Smooth muscle cell (in vitro differentiated cells): ENCODE data around the gene CEACAM4. TPM values are rescaled to one million over a fixed set of nuclear protein-coding genes. Genes with fewer than 3 reads are reported as not detected.

Source experiments
- DNase-seq: peaks from one replicate; lab custom pipeline; 2025; ENCODE audit not compliant: unreplicated experiment; lab: John Stamatoyannopoulos, UW
- H2AFZ ChIP-seq: fragments of 200-600 bp; sonication (generic); 2 replicates; pipeline ENCODE4 v1.6.0; 2016; ENCODE audit warnings: antibody characterized with exemption, low read depth, mild to moderate bottlenecking
- H3F3A ChIP-seq: fragments of 200-600 bp; sonication (generic); 2 replicates; pipeline ENCODE4 v1.6.0; 2017; ENCODE audit warnings: antibody characterized with exemption, low read depth
- H3K27ac ChIP-seq: fragments of 200-600 bp; sonication (generic); 2 replicates; pipeline ENCODE4 v1.5.1; 2016; ENCODE audit warnings: low read depth, mild to moderate bottlenecking
- H3K27me3 ChIP-seq: fragments of 200-600 bp; sonication (generic); 2 replicates; pipeline ENCODE4 v1.6.1; 2016; ENCODE audit warnings: low read depth, mild to moderate bottlenecking
- H3K36me3 ChIP-seq: fragments of 200-600 bp; sonication (generic); 2 replicates; pipeline ENCODE4 v1.5.1; 2016; ENCODE audit warnings: low read depth
- H3K4me1 ChIP-seq: fragments of 200-600 bp; sonication (generic); 2 replicates; pipeline ENCODE4 v1.5.1; 2016; ENCODE audit warnings: low read depth
- H3K4me2 ChIP-seq: fragments of 200-600 bp; sonication (generic); 2 replicates; pipeline ENCODE4 v1.6.0; 2016; ENCODE audit warnings: mild to moderate bottlenecking
- H3K4me3 ChIP-seq: fragments of 200-600 bp; sonication (generic); 2 replicates; pipeline ENCODE4 v1.5.1; 2016; ENCODE audit warnings: mild to moderate bottlenecking
- H3K79me2 ChIP-seq: fragments of 200-600 bp; sonication (generic); 2 replicates; pipeline ENCODE4 v1.6.0; 2016; ENCODE audit warnings: low read depth, mild to moderate bottlenecking
- H3K9ac ChIP-seq: fragments of 200-600 bp; sonication (generic); 2 replicates; pipeline ENCODE4 v1.6.0; 2016; ENCODE audit warnings: low read depth
- H3K9me3 ChIP-seq: fragments of 200-600 bp; sonication (generic); replicated peaks from 2 replicates; pipeline ENCODE4 v1.5.1; 2016; ENCODE audit warnings: low read depth
- H4K20me1 ChIP-seq: fragments of 200-600 bp; sonication (generic); 2 replicates; pipeline ENCODE4 v1.6.0; 2016; ENCODE audit warnings: low read depth
- WGBS: methylation state at CpG from one replicate; pipeline ENCODE4 v1.1.7; 2016; ENCODE audit warnings: low lambda C conversion rate; 5-methylcytosine and 5-hydroxymethylcytosine counted together
- polyA plus RNA-seq: library from polyadenylated mRNA; unstranded; fragments of >200 nt; fragmentation: Nextera tagmentation; extraction: Ambion mirVana; gene quantifications from 2 replicates; pipeline ENCODE4 v1.2.1, GENCODE V29; 2016
- total RNA-seq: library from RNA; depleted of rRNA; stranded (reverse); fragments of >200 nt; gene quantifications from 2 replicates; pipeline ENCODE4 v1.2.3, GENCODE V29; 2014
- TF ChIP-seq, protein P1 (sequence below): fragments of 200-600 bp; sonication (generic); IDR thresholded peaks from 2 replicates; pipeline ENCODE4 v1.5.1; 2017; ENCODE audit warnings: borderline replicate concordance, mild to moderate bottlenecking, antibody characterized with exemption; ENCODE audit not compliant: insufficient read depth, poor library complexity, severe bottlenecking

The CEACAM4 gene
- total and polyA plus RNA-seq, 2 experiments from 2014 or later = not detected

DNA sequence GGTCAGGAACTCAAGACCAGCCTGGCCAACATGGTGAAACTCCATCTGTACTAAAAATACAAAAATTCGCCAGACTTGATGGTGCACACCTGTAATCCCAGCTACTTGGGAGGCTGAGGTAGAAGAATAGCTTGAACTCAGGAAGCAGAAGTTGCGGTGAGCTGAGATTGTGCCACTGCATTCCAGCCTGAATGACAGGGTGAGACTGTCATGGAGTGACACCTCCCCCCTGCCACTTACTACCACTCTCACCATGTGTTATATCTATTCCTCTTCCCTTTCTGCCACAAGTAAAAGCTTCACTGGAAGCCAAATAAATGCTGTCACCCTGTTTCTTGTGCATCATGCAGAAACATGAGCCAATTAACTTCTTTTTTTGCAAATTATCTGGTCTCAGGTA lies 10.6 kb upstream of the CEACAM4 start:
- Histone ChIP-seq H3K9me3 (peaks cover 7% of the 10 kb centered on the region), H3K4me2 (no peak overlapping the region), H3K9ac (no peak overlapping the region), H3K36me3 (no peaks in the 10 kb centered on the region), H3F3A (no peaks in the 10 kb centered on the region), H3K4me1 (no peaks in the 10 kb centered on the region), H3K27me3 (no peaks in the 10 kb centered on the region), H4K20me1 (no peaks in the 10 kb centered on the region), H2AFZ (no peak overlapping the region), H3K27ac (no peak overlapping the region), H3K79me2 (no peaks in the 10 kb centered on the region), H3K4me3 (no peak overlapping the region)
- 50% methylated on average over 2 of the region's 2 CpGs for WGBS
- TF ChIP-seq, protein P1, sequence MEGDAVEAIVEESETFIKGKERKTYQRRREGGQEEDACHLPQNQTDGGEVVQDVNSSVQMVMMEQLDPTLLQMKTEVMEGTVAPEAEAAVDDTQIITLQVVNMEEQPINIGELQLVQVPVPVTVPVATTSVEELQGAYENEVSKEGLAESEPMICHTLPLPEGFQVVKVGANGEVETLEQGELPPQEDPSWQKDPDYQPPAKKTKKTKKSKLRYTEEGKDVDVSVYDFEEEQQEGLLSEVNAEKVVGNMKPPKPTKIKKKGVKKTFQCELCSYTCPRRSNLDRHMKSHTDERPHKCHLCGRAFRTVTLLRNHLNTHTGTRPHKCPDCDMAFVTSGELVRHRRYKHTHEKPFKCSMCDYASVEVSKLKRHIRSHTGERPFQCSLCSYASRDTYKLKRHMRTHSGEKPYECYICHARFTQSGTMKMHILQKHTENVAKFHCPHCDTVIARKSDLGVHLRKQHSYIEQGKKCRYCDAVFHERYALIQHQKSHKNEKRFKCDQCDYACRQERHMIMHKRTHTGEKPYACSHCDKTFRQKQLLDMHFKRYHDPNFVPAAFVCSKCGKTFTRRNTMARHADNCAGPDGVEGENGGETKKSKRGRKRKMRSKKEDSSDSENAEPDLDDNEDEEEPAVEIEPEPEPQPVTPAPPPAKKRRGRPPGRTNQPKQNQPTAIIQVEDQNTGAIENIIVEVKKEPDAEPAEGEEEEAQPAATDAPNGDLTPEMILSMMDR = no peak
- DNase-seq = no peak

DNA sequence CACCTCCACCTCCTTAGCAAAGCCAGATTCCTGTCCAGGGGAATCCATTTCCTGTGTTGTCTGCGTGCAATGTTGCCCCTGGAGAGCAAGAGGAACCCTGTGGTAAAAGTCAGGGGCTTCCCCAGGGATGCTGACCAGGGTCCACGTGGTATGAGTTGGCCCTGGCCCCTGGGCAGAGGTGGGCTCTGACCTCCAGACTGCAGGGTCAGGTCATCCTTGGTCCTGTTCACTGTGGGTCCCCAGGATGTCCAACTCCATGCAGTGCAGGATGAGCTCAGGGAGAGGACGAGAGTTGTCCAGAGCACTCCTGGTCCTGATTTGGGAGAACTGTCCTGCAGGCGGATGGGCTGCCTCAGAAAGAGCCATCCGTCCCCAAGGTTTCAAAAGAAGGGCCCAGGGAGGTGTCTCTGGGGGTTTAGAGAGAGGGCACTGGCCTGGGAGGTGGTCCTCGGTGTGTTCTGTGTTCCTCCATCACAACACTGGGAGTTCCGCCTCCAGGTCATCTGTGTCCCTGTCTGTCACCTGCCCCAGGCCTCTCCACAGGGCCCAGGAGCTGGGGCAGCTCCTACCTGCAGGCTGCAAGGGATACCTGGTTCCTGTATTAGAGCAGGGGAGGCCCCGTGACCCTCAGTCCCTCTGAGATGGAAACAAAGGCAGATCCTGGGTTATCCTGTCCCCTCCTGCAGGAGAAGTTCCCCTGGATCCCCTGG lies 1.2 kb upstream of the CEACAM4 start:
- Histone ChIP-seq H3K36me3 (no peaks in the 10 kb centered on the region), H4K20me1 (no peaks in the 10 kb centered on the region), H3K4me2 (no peak overlapping the region), H3K9ac (no peak overlapping the region), H3F3A (no peaks in the 10 kb centered on the region), H2AFZ (no peak overlapping the region), H3K79me2 (no peaks in the 10 kb centered on the region), H3K4me1 (no peaks in the 10 kb centered on the region), H3K27ac (no peak overlapping the region), H3K9me3 (no peaks in the 10 kb centered on the region), H3K27me3 (no peaks in the 10 kb centered on the region), H3K4me3 (no peak overlapping the region)
- DNase-seq = no peak
- TF ChIP-seq, protein P1 = no peak
- WGBS = 45% methylated on average over 8 of the region's 8 CpGs

DNA sequence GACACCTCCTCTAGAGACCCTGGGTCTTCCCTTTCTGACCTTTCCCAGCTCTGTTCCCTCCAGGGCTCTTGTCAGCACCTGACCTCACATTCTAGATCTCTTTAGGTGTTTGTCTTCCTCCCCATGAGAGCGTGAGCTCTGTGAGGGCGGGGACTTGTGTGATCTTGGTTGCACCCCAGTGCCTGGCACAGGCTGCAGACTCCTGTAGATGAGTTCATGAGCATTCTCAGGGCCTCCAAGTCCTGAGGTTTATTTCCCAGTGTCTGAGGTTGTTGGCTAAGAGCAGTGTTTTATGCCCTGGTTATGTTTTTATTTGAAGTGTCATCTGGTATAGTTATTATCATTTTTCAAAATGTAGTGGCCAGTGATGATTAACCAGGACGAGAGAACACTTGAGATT lies 596 bp downstream of the CEACAM4 start:
- Histone ChIP-seq H3K27me3 (no peaks in the 10 kb centered on the region), H3K79me2 (no peaks in the 10 kb centered on the region), H4K20me1 (no peaks in the 10 kb centered on the region), H2AFZ (no peak overlapping the region), H3K27ac (no peak overlapping the region), H3K36me3 (no peaks in the 10 kb centered on the region), H3K4me2 (no peak overlapping the region), H3K4me1 (no peaks in the 10 kb centered on the region), H3K4me3 (no peak overlapping the region), H3K9ac (no peak overlapping the region), H3F3A (no peaks in the 10 kb centered on the region), H3K9me3 (no peaks in the 10 kb centered on the region)
- DNase-seq = no peak
- 47% methylated on average over 3 of the region's 3 CpGs for WGBS
- TF ChIP-seq, protein P1 = no peak

GRCh38 chr19:41624937-41625336 lies 1.9 kb downstream of the CEACAM4 start:
- Histone ChIP-seq H3K4me3 (no peak overlapping the region), H3F3A (no peaks in the 10 kb centered on the region), H3K9ac (no peak overlapping the region), H2AFZ (no peak overlapping the region), H3K27me3 (no peaks in the 10 kb centered on the region), H3K4me1 (no peaks in the 10 kb centered on the region), H3K36me3 (no peaks in the 10 kb centered on the region), H3K4me2 (no peak overlapping the region), H3K27ac (no peak overlapping the region), H3K79me2 (no peaks in the 10 kb centered on the region), H3K9me3 (no peaks in the 10 kb centered on the region), H4K20me1 (no peaks in the 10 kb centered on the region)
- TF ChIP-seq, protein P1 = no peak
- WGBS = 58% methylated on average over 4 of the region's 4 CpGs
- no peak for DNase-seq
